Keratinocyte (primary cell): ENCODE data around the gene PRKAG3. TPM values are rescaled to one million over a fixed set of nuclear protein-coding genes. Genes with fewer than 3 reads are reported as not detected.

Experiments used
- DNase-seq: peaks from one replicate; pipeline ENCODE4 v3.0.0-alpha.2; 2011; ENCODE audit warnings: low read depth, missing footprints, low spot score
- FAIRE-seq: peaks from 2 replicates; lab custom pipeline; 2011; peaks lifted over from hg19 to GRCh38; lab: Jason Lieb, UNC
- H2AFZ ChIP-seq: 2 replicates; pipeline ENCODE4 v1.6.0; 2012; ENCODE audit warnings: low read length, control low read depth, inconsistent platforms; ENCODE audit not compliant: control insufficient read depth
- H3K27ac ChIP-seq: 2 replicates; pipeline ENCODE4 v1.5.1; 2011; ENCODE audit warnings: low read length; ENCODE audit not compliant: control insufficient read depth, insufficient read depth
- H3K27me3 ChIP-seq: 3 replicates; pipeline ENCODE4 v1.6.0; 2011; ENCODE audit warnings: low read length; ENCODE audit not compliant: control insufficient read depth, insufficient read depth; ENCODE audit errors: extremely low read depth
- H3K36me3 ChIP-seq, 2 experiments: 2 replicates in 1 of 2; 3 replicates in 1 of 2; pipeline ENCODE4 v1.5.1; 2011; ENCODE audit warnings: low read length in 2 of 2, mild to moderate bottlenecking in 1 of 2; ENCODE audit not compliant: control insufficient read depth in 2 of 2, insufficient read depth in 2 of 2; ENCODE audit errors: extremely low read depth in 1 of 2
- H3K4me1 ChIP-seq: 3 replicates; pipeline ENCODE4 v1.5.1; 2011; ENCODE audit warnings: low read length; ENCODE audit not compliant: control insufficient read depth, insufficient read depth; ENCODE audit errors: extremely low read depth
- H3K4me2 ChIP-seq: 3 replicates; pipeline ENCODE4 v1.6.0; 2011; ENCODE audit warnings: low read depth, low read length; ENCODE audit not compliant: control insufficient read depth, insufficient read depth; ENCODE audit errors: extremely low read depth
- H3K4me3 ChIP-seq, 3 experiments: fragments of 200-600 bp in 1 of 3; sonication (generic) in 1 of 3; 2 replicates in 2 of 3; 3 replicates in 1 of 3; pipeline ENCODE4 v1.5.1; 2011 to 2016; ENCODE audit warnings: low read length in 3 of 3, mild to moderate bottlenecking in 3 of 3, control low read depth in 2 of 3, inconsistent platforms in 1 of 3, low read depth in 1 of 3, mixed read lengths in 1 of 3, mixed run types in 1 of 3, moderate library complexity in 1 of 3; ENCODE audit not compliant: control insufficient read depth in 2 of 3, insufficient read depth in 2 of 3; ENCODE audit errors: extremely low read depth in 1 of 3
- H3K79me2 ChIP-seq: 2 replicates; pipeline ENCODE4 v1.6.0; 2012; ENCODE audit warnings: low read length; ENCODE audit not compliant: control insufficient read depth, insufficient read depth
- H3K9ac ChIP-seq: 3 replicates; pipeline ENCODE4 v1.6.0; 2011; ENCODE audit warnings: low read length; ENCODE audit not compliant: control insufficient read depth, insufficient read depth; ENCODE audit errors: extremely low read depth
- H3K9me1 ChIP-seq: 3 replicates; pipeline ENCODE4 v1.6.0; 2011; ENCODE audit warnings: low read length; ENCODE audit not compliant: control insufficient read depth, insufficient read depth; ENCODE audit errors: extremely low read depth
- H3K9me3 ChIP-seq: 2 replicates; pipeline ENCODE4 v1.5.1; 2012; ENCODE audit warnings: low read depth, low read length; ENCODE audit not compliant: control insufficient read depth
- H4K20me1 ChIP-seq: 3 replicates; pipeline ENCODE4 v1.6.0; 2011; ENCODE audit warnings: low read length; ENCODE audit not compliant: control insufficient read depth, insufficient read depth; ENCODE audit errors: extremely low read depth
- EZH2 ChIP-seq: IDR thresholded peaks from one replicate; pipeline ENCODE4 v1.6.1; 2012; ENCODE audit warnings: inconsistent platforms, mild to moderate bottlenecking, low read length, moderate library complexity
- dilution Hi-C: fragments of 300-500 bp; cut with MboI; formaldehyde crosslinking; loops from one replicate; pipeline ENCODE4 v1.7.0; 2020; ENCODE audit warnings: low sequenced_read_pairs; ENCODE audit not compliant: extremely low pct_ligation_motif_present
- polyA plus RNA-seq, 5 experiments: library from polyadenylated mRNA; depleted of rRNA in 3 of 5; stranded (reverse) in 3 of 5; stranded (forward) in 1 of 5; unstranded in 1 of 5; fragments of >200 nt; gene quantifications; 1 replicate in 1 of 5; 2 replicates in 3 of 5; 3 replicates in 1 of 5; pipeline versions ENCODE4 v1.2.1 to v1.2.3, GENCODE V29; 2011 to 2012; ENCODE audit warnings: missing spikeins in 2 of 5, low read depth in 1 of 5, low replicate concordance in 1 of 5
- TF ChIP-seq, protein P1 (sequence below), 3 experiments: IDR thresholded peaks in 1 of 3; conservative IDR thresholded peaks in 1 of 3; optimal IDR thresholded peaks in 1 of 3; 2 replicates in 2 of 3; 3 replicates in 1 of 3; pipeline versions ENCODE3 to v1.5.1; 2011; ENCODE audit warnings: low read length in 3 of 3, mild to moderate bottlenecking in 3 of 3, moderate library complexity in 2 of 3, control low read depth in 1 of 3, inconsistent platforms in 1 of 3; ENCODE audit not compliant: insufficient read depth in 2 of 3; ENCODE audit errors: extremely low read depth in 1 of 3

Gene PRKAG3
- polyA plus RNA-seq, 1 donor (not counting 4 experiments of a cell fraction or from before 2014, with no cell fraction given), result not detected

GRCh38 chr2:218822622-218823021 is 9.0 kb downstream of the PRKAG3 start:
- dilution Hi-C loops, result no loop called here
- TF ChIP-seq, protein P1, sequence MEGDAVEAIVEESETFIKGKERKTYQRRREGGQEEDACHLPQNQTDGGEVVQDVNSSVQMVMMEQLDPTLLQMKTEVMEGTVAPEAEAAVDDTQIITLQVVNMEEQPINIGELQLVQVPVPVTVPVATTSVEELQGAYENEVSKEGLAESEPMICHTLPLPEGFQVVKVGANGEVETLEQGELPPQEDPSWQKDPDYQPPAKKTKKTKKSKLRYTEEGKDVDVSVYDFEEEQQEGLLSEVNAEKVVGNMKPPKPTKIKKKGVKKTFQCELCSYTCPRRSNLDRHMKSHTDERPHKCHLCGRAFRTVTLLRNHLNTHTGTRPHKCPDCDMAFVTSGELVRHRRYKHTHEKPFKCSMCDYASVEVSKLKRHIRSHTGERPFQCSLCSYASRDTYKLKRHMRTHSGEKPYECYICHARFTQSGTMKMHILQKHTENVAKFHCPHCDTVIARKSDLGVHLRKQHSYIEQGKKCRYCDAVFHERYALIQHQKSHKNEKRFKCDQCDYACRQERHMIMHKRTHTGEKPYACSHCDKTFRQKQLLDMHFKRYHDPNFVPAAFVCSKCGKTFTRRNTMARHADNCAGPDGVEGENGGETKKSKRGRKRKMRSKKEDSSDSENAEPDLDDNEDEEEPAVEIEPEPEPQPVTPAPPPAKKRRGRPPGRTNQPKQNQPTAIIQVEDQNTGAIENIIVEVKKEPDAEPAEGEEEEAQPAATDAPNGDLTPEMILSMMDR (optimal IDR thresholded peaks at IDR 0.05 in 1 of 3, IDR thresholded peaks at IDR 0.05 in 1 of 3, conservative IDR thresholded peaks at IDR 0.05 in 1 of 3; ENCODE audit: extremely low read depth in 1 of 3, insufficient read depth in 2 of 3, low read length in 3 of 3), result no peak
- no peak for TF ChIP-seq EZH2

DNA sequence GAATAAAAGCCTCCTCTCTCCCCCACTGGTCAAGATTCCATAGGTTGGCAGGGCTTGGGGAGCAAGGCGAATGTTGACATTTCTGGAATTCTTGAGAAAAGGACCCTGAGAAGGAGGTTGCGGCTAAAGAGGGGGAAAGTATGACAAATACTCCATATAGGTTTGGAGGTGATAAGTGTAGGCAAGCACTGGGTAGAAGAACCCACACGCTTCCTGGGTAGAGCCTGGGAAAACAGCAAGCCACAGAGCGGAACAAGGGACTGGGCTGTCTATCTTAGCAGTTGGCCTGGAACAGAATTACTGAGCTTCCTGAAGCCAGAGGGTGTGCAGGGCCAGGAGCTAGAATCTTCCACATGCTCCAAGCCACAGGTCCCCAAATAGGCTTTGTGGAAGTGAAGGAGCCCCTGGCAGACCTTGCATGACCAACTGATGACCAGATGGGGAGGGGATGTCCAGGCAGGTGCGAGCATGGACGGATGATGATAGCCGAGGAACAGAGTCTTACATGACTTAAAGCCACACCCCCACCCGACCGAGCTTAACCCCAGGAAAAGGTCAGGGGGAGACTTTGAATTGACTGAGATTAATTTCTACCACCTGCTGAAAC is 9.9 kb downstream of the PRKAG3 start:
- dilution Hi-C loops, result no loop called here
- TF ChIP-seq, protein P1 (optimal IDR thresholded peaks at IDR 0.05 in 1 of 3, IDR thresholded peaks at IDR 0.05 in 1 of 3, conservative IDR thresholded peaks at IDR 0.05 in 1 of 3; ENCODE audit: extremely low read depth in 1 of 3, insufficient read depth in 2 of 3, low read length in 3 of 3), result no peak
- TF ChIP-seq EZH2, result no peak
- H3K4me2 ChIP-seq, result no peak overlapping the region
- H3K27ac ChIP-seq, result no peak overlapping the region
- H3K79me2 ChIP-seq, result no peaks in the 10 kb centered on the region
- FAIRE-seq (no peak), DNase-seq (no peak)
- no peaks in the 10 kb centered on the region for H3K9me1 ChIP-seq
- no peak overlapping the region for H3K4me3 ChIP-seq
- peaks cover 10% of the 10 kb centered on the region for H3K27me3 ChIP-seq
- H3K9me3 ChIP-seq, result no peaks in the 10 kb centered on the region
- H4K20me1 ChIP-seq, result no peaks in the 10 kb centered on the region
- H3K9ac ChIP-seq, result no peak overlapping the region
- no peaks in the 10 kb centered on the region for H3K4me1 ChIP-seq
- no peaks in the 10 kb centered on the region for H3K36me3 ChIP-seq
- H2AFZ ChIP-seq, result no peak overlapping the region

More at GRCh38 chr2:218822622-218823021, 9.0 kb downstream of the PRKAG3 start:
- no peak for FAIRE-seq
- H3K4me3 ChIP-seq, result no peak overlapping the region
- no peak for DNase-seq
- no peaks in the 10 kb centered on the region for H3K36me3 ChIP-seq
- H3K4me2 ChIP-seq, result no peak overlapping the region
- no peaks in the 10 kb centered on the region for H3K4me1 ChIP-seq
- no peak overlapping the region for H3K9ac ChIP-seq
- H3K9me3 ChIP-seq, result no peaks in the 10 kb centered on the region
- H2AFZ ChIP-seq, result no peak overlapping the region
- no peaks in the 10 kb centered on the region for H3K79me2 ChIP-seq
- peaks cover 10% of the 10 kb centered on the region for H3K27me3 ChIP-seq
- no peaks in the 10 kb centered on the region for H3K9me1 ChIP-seq
- no peak overlapping the region for H3K27ac ChIP-seq
- H4K20me1 ChIP-seq, result no peaks in the 10 kb centered on the region
